ENCODE results near the gene COA7.

COA7 gene

DNA sequence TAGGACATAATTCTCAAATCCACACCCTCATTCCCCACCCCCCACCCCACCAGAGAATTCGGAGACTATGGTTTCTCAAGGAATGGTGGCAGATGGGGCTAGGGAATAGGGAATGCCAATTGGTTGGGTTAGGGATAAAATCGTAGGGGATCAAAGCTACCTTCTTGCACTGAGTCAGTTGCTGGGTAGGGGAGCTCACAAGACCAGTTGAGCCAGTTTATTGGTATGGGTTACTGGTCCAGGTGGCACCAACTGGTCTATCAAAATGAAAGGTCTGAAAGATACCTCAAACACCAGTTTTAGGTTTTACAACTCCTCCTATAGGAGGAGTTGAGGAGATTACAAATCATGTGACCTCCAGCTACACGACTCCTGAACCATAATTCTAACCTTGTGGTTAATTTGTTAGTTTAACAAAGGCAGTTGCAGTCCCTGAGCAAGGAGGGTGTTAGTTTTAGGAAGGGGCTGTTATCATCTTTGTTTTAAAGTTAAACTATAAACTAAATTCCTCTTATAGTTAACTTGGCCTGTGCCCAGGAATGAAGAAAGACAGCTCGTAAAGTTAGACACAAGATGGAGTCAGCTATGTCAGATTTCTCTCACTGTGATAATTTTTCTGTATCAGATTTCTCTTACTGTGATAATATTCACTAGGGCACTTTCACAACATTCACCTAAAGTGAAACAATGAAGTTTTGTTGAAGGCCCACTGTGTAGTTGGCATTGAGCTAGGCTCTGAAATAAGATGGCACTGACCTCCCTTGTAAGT is 62.6 kb downstream of the COA7 start:
- no peak for DNase-seq (ENCODE audit: low spot score)

Data from hepatic stellate cell (primary cell).